Measurements from ENCODE around the gene MKNK2. TPM values are rescaled to one million over a fixed set of nuclear protein-coding genes. Genes with fewer than 3 reads are reported as not detected.

MKNK2 gene
- polyA plus RNA-seq, 1 donor (not counting 4 experiments of a cell fraction or from before 2014, with no cell fraction given): 88.3 TPM

DNA sequence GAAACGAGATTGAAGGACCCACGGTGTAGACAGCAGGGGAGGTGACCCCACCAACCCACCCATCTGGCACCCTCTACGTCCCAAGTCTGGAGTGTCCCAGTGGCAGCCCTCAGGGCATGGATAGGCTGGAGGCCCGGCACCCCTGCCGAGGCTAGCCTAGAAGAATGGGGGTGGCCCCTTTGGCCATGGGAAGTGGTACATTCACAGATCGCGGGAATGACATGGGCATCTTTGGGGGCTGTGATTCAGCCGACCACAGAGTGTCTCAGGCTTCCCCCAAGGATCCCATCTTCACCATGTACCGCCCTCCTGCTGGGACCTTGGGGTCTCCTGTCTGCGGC, 11.3 kb upstream of the MKNK2 start:
- peaks cover 39% of the 10 kb centered on the region for H3K4me1 ChIP-seq (ENCODE audit: control insufficient read depth, extremely low read depth, insufficient read depth, low read length)
- TF ChIP-seq, protein P1, sequence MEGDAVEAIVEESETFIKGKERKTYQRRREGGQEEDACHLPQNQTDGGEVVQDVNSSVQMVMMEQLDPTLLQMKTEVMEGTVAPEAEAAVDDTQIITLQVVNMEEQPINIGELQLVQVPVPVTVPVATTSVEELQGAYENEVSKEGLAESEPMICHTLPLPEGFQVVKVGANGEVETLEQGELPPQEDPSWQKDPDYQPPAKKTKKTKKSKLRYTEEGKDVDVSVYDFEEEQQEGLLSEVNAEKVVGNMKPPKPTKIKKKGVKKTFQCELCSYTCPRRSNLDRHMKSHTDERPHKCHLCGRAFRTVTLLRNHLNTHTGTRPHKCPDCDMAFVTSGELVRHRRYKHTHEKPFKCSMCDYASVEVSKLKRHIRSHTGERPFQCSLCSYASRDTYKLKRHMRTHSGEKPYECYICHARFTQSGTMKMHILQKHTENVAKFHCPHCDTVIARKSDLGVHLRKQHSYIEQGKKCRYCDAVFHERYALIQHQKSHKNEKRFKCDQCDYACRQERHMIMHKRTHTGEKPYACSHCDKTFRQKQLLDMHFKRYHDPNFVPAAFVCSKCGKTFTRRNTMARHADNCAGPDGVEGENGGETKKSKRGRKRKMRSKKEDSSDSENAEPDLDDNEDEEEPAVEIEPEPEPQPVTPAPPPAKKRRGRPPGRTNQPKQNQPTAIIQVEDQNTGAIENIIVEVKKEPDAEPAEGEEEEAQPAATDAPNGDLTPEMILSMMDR (optimal IDR thresholded peaks at IDR 0.05 in 1 of 3, IDR thresholded peaks at IDR 0.05 in 1 of 3, conservative IDR thresholded peaks at IDR 0.05 in 1 of 3; ENCODE audit: extremely low read depth in 1 of 3, insufficient read depth in 2 of 3, low read length in 3 of 3): no peak
- TF ChIP-seq EZH2 (IDR thresholded peaks at IDR 0.05; ENCODE audit: low read length): no peak
- no peaks in the 10 kb centered on the region for H3K27me3 ChIP-seq (ENCODE audit: control insufficient read depth, extremely low read depth, insufficient read depth, low read length)
- peak overlapping the region; percentile 96 for H3K4me2 ChIP-seq (ENCODE audit: control insufficient read depth, extremely low read depth, insufficient read depth, low read depth, low read length)
- FAIRE-seq (no peak), DNase-seq (ENCODE audit: low read depth, low spot score) (no peak)
- no peaks in the 10 kb centered on the region for H3K36me3 ChIP-seq (ENCODE audit: control insufficient read depth in 2 of 2, extremely low read depth in 1 of 2, insufficient read depth in 2 of 2, low read length in 2 of 2)
- H4K20me1 ChIP-seq (ENCODE audit: control insufficient read depth, extremely low read depth, insufficient read depth, low read length): no peaks in the 10 kb centered on the region
- H3K9me3 ChIP-seq (ENCODE audit: control insufficient read depth, low read depth, low read length): no peaks in the 10 kb centered on the region
- peak overlapping the region; percentile 95 for H3K27ac ChIP-seq (ENCODE audit: control insufficient read depth, insufficient read depth, low read length)
- no peaks in the 10 kb centered on the region for H3K79me2 ChIP-seq (ENCODE audit: control insufficient read depth, insufficient read depth, low read length)
- H3K9me1 ChIP-seq (ENCODE audit: control insufficient read depth, extremely low read depth, insufficient read depth, low read length): no peaks in the 10 kb centered on the region
- dilution Hi-C loops (cut with MboI; ENCODE audit: extremely low pct_ligation_motif_present, low sequenced_read_pairs): no loop called here
- peak overlapping the region in 2 of 3 experiments; percentile 64 to 66 for H3K4me3 ChIP-seq (ENCODE audit: control insufficient read depth in 2 of 3, extremely low read depth in 1 of 3, insufficient read depth in 2 of 3, low read depth in 1 of 3, low read length in 3 of 3)
- H3K9ac ChIP-seq (ENCODE audit: control insufficient read depth, extremely low read depth, insufficient read depth, low read length): peak overlapping the region; percentile 90
- H2AFZ ChIP-seq (ENCODE audit: control insufficient read depth, low read length): no peak overlapping the region

DNA sequence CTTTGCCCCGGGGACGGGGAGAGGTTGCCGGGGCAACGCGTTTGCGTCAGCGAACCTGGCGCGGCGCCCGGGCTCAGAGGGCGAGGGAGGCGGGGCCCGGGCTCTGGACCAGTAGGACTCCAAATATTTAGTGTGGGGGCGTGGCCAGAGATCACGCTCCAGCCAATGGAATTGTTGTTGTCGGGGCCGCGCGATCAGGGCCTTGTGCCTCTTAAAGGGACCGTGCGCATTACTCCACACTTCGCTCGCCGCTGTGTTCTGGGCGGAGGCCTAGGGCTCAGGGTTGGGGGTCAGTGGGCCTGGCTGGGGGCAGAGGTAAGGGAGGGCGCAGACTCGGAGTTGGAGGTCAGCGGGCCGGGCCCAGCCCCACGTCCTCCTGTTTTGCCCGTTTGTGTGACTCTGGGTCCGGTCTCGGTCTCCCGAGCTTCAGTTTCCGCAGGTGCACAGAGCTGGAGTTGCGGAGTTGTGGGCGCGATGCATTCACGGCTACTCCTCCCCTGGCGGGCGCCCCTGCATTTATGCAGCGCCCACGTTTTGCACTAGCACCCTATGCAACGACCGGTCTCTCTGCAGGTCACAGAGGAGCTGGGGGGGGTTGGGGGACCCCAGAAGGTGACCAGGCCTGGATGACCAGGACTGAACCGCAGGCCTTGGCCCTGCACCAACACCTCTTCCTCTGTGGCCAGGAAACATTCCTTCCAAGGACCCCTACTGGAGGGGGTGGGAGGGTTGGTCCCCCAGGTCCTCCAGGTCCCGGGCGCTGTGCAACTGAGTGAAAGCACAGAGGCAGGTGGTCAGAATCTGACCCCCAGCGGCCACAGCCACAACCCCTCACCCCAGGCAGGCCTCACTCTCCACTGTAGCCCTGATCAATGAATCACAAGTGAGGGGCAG, 10.7 kb upstream of the MKNK2 start:
- dilution Hi-C loops (cut with MboI; ENCODE audit: extremely low pct_ligation_motif_present, low sequenced_read_pairs): no loop called here
- H3K4me1 ChIP-seq (ENCODE audit: control insufficient read depth, extremely low read depth, insufficient read depth, low read length): peaks cover 39% of the 10 kb centered on the region
- peak; percentile 84 for FAIRE-seq
- H4K20me1 ChIP-seq (ENCODE audit: control insufficient read depth, extremely low read depth, insufficient read depth, low read length): no peaks in the 10 kb centered on the region
- no peaks in the 10 kb centered on the region for H3K79me2 ChIP-seq (ENCODE audit: control insufficient read depth, insufficient read depth, low read length)
- no peak for DNase-seq (ENCODE audit: low read depth, low spot score)
- H3K27me3 ChIP-seq (ENCODE audit: control insufficient read depth, extremely low read depth, insufficient read depth, low read length): no peaks in the 10 kb centered on the region
- H3K4me3 ChIP-seq (ENCODE audit: control insufficient read depth in 2 of 3, extremely low read depth in 1 of 3, insufficient read depth in 2 of 3, low read depth in 1 of 3, low read length in 3 of 3): peak overlapping the region; percentile 43 to 66 (median 64)
- peak overlapping the region; percentile 95 for H3K27ac ChIP-seq (ENCODE audit: control insufficient read depth, insufficient read depth, low read length)
- no peaks in the 10 kb centered on the region for H3K9me1 ChIP-seq (ENCODE audit: control insufficient read depth, extremely low read depth, insufficient read depth, low read length)
- no peaks in the 10 kb centered on the region for H3K9me3 ChIP-seq (ENCODE audit: control insufficient read depth, low read depth, low read length)
- H3K4me2 ChIP-seq (ENCODE audit: control insufficient read depth, extremely low read depth, insufficient read depth, low read depth, low read length): peak overlapping the region; percentile 96
- H3K9ac ChIP-seq (ENCODE audit: control insufficient read depth, extremely low read depth, insufficient read depth, low read length): peak overlapping the region; percentile 90
- peak overlapping the region; percentile 68 for H2AFZ ChIP-seq (ENCODE audit: control insufficient read depth, low read length)
- no peak for TF ChIP-seq EZH2 (IDR thresholded peaks at IDR 0.05; ENCODE audit: low read length)
- TF ChIP-seq, protein P1 (optimal IDR thresholded peaks at IDR 0.05 in 1 of 3, IDR thresholded peaks at IDR 0.05 in 1 of 3, conservative IDR thresholded peaks at IDR 0.05 in 1 of 3; ENCODE audit: extremely low read depth in 1 of 3, insufficient read depth in 2 of 3, low read length in 3 of 3): no peak
- no peaks in the 10 kb centered on the region for H3K36me3 ChIP-seq (ENCODE audit: control insufficient read depth in 2 of 2, extremely low read depth in 1 of 2, insufficient read depth in 2 of 2, low read length in 2 of 2)
